SK-N-SH (cell line): Measurements from ENCODE around the gene ADAMTSL1. TPM values are rescaled to one million over a fixed set of nuclear protein-coding genes. Genes with fewer than 3 reads are reported as not detected.

Source experiments
- CTCF ChIA-PET: fragments of 300-600, 350-600 bp; formaldehyde crosslinking; extraction: SDS; loops from one replicate; lab custom pipeline; 2021; lab: Yijun Ruan, JAX
- POLR2A ChIA-PET: fragments of 350-600 bp; sonication (Branson Sonifier 250); formaldehyde crosslinking; extraction: SDS; loops from one replicate; lab custom pipeline; 2020; ENCODE audit warnings: antibody characterized with exemption, inconsistent platforms; lab: Yijun Ruan, JAX
- DNase-seq: peaks from one replicate; pipeline ENCODE4 v3.0.0; 2012
- H2AFZ ChIP-seq: fragments of 200-600 bp; sonication (generic); 2 replicates; pipeline ENCODE4 v1.8.1; 2016; ENCODE audit warnings: antibody characterized with exemption, mild to moderate bottlenecking, low read depth
- H3F3A ChIP-seq: fragments of 200-600 bp; sonication (generic); replicated peaks from 2 replicates; pipeline ENCODE3; 2016; ENCODE audit warnings: antibody characterized with exemption, mild to moderate bottlenecking; ENCODE audit not compliant: insufficient read depth
- H3K27ac ChIP-seq, 2 experiments: fragments of 200-500 bp in 1 of 2; fragments of 200-600 bp in 1 of 2; sonication (Bioruptor generic) in 1 of 2; sonication (generic), shearing (Covaris generic) in 1 of 2; 2 replicates each; pipeline versions ENCODE4 v1.5.1 to v1.6.1; 2014 to 2016; ENCODE audit warnings: low read depth in 2 of 2, inconsistent platforms in 1 of 2, low read length in 1 of 2, mild to moderate bottlenecking in 1 of 2, mixed read lengths in 1 of 2
- H3K27me3 ChIP-seq: fragments of 200-600 bp; sonication (generic), shearing (Covaris generic); 2 replicates; pipeline ENCODE4 v1.6.1; 2016; ENCODE audit warnings: mixed run types; ENCODE audit not compliant: insufficient read depth
- H3K36me3 ChIP-seq, 2 experiments: fragments of 200-500 bp in 1 of 2; fragments of 200-600 bp in 1 of 2; sonication (Bioruptor generic) in 1 of 2; sonication (generic) in 1 of 2; replicated peaks in 1 of 2; 2 replicates each; pipeline versions ENCODE3 to v1.5.1; 2014 to 2016; ENCODE audit warnings: low read length in 1 of 2, mild to moderate bottlenecking in 1 of 2; ENCODE audit not compliant: insufficient read depth in 2 of 2, control insufficient read depth in 1 of 2
- H3K4me1 ChIP-seq, 2 experiments: fragments of 200-500 bp in 1 of 2; fragments of 200-600 bp in 1 of 2; sonication (Bioruptor generic) in 1 of 2; sonication (generic), shearing (Covaris generic) in 1 of 2; 2 replicates each; pipeline versions ENCODE4 v1.5.1 to v1.6.1; 2014 to 2016; ENCODE audit warnings: low read depth in 1 of 2, low read length in 1 of 2, mixed run types in 1 of 2; ENCODE audit not compliant: insufficient read depth in 2 of 2, control insufficient read depth in 1 of 2
- H3K4me2 ChIP-seq: fragments of 200-600 bp; sonication (generic), shearing (Covaris generic); 2 replicates; pipeline ENCODE4 v1.6.1; 2017; ENCODE audit warnings: mixed run types
- H3K4me3 ChIP-seq, 2 experiments: fragments of 200-500 bp in 1 of 2; fragments of 200-600 bp in 1 of 2; sonication (Bioruptor generic) in 1 of 2; sonication (generic), shearing (Covaris generic) in 1 of 2; 2 replicates each; pipeline versions ENCODE4 v1.5.1 to v1.8.1; 2014 to 2016; ENCODE audit warnings: low read depth in 2 of 2, inconsistent platforms in 1 of 2, low read length in 1 of 2, mild to moderate bottlenecking in 1 of 2, mixed read lengths in 1 of 2, moderate library complexity in 1 of 2
- H3K79me2 ChIP-seq: fragments of 200-600 bp; sonication (generic); 2 replicates; pipeline ENCODE4 v1.8.1; 2017; ENCODE audit warnings: mild to moderate bottlenecking; ENCODE audit not compliant: insufficient read depth
- H3K9ac ChIP-seq: fragments of 200-600 bp; sonication (generic); 2 replicates; pipeline ENCODE4 v1.6.1; 2017; ENCODE audit warnings: mixed run types
- H3K9me2 ChIP-seq: fragments of 200-600 bp; sonication (generic); 2 replicates; pipeline ENCODE4 v1.6.1; 2017; ENCODE audit warnings: mixed run types
- H3K9me3 ChIP-seq: fragments of 200-600 bp; sonication (generic); 2 replicates; pipeline ENCODE4 v1.6.1; 2017; ENCODE audit warnings: mixed run types, mild to moderate bottlenecking, moderate library complexity
- H4K20me1 ChIP-seq: fragments of 200-600 bp; sonication (generic); 2 replicates; pipeline ENCODE4 v1.6.1; 2017; ENCODE audit warnings: mild to moderate bottlenecking, mixed run types; ENCODE audit not compliant: insufficient read depth
- CHD2 ChIP-seq: fragments of 150-350 bp; IDR thresholded peaks from 2 replicates; pipeline ENCODE4 v1.6.1; 2018; ENCODE audit warnings: low read length; ENCODE audit not compliant: partially characterized antibody
- ELF1 ChIP-seq: IDR thresholded peaks from 2 replicates; pipeline ENCODE4 v1.4.0; 2012
- FOXJ3 ChIP-seq: sonication (generic); formaldehyde crosslinking; IDR thresholded peaks from 2 replicates; pipeline ENCODE4 v1.5.1; 2020; ENCODE audit warnings: mild to moderate bottlenecking, missing genetic modification reagents
- FOXM1 ChIP-seq: IDR thresholded peaks from 2 replicates; pipeline ENCODE4 v1.4.0; 2012; ENCODE audit warnings: low read depth, mild to moderate bottlenecking
- IRF3 ChIP-seq: fragments of 150-350 bp; IDR thresholded peaks from 2 replicates; pipeline ENCODE4 v1.6.1; 2016; ENCODE audit warnings: mild to moderate bottlenecking, low read depth, low read length
- JUND ChIP-seq: IDR thresholded peaks from 2 replicates; pipeline ENCODE4 v1.4.0; 2012
- MAX ChIP-seq: IDR thresholded peaks from 2 replicates; pipeline ENCODE4 v1.4.0; 2012; ENCODE audit warnings: low read depth
- NFIC ChIP-seq: IDR thresholded peaks from 2 replicates; pipeline ENCODE4 v1.4.0; 2012; ENCODE audit warnings: borderline replicate concordance
- NRF1 ChIP-seq: IDR thresholded peaks from 2 replicates; pipeline ENCODE4 v1.6.1; 2012; ENCODE audit warnings: low read depth, mild to moderate bottlenecking, low read length
- RAD21 ChIP-seq: IDR thresholded peaks from 2 replicates; pipeline ENCODE4 v1.6.1; 2012; ENCODE audit warnings: mild to moderate bottlenecking, low read length
- REST ChIP-seq: IDR thresholded peaks from 2 replicates; pipeline ENCODE4 v1.6.1; 2012; ENCODE audit warnings: mild to moderate bottlenecking, low read depth, low read length, moderate library complexity
- RXRA ChIP-seq: IDR thresholded peaks from 2 replicates; pipeline ENCODE4 v1.4.0; 2012; ENCODE audit warnings: low read depth, mild to moderate bottlenecking, borderline replicate concordance
- SIN3A ChIP-seq: IDR thresholded peaks from 2 replicates; pipeline ENCODE4 v1.6.1; 2012; ENCODE audit warnings: low read depth, mild to moderate bottlenecking, low read length, moderate library complexity, borderline replicate concordance
- SMC3 ChIP-seq: IDR thresholded peaks from 2 replicates; pipeline ENCODE4 v1.6.1; 2012; ENCODE audit warnings: low read depth, low read length, improper control_type of control experiment
- TCF12 ChIP-seq: IDR thresholded peaks from 2 replicates; pipeline ENCODE4 v1.4.0; 2012
- TEAD4 ChIP-seq: IDR thresholded peaks from 2 replicates; pipeline ENCODE4 v1.4.0; 2012; ENCODE audit warnings: mild to moderate bottlenecking, borderline replicate concordance; ENCODE audit not compliant: insufficient read depth
- YY1 ChIP-seq: IDR thresholded peaks from 2 replicates; pipeline ENCODE4 v1.4.0; 2012; ENCODE audit warnings: low read depth, mild to moderate bottlenecking
- ZBTB33 ChIP-seq: IDR thresholded peaks from 2 replicates; pipeline ENCODE4 v1.4.0; 2012; ENCODE audit warnings: low read depth, borderline replicate concordance
- WGBS: methylation state at CpG from one replicate; pipeline ENCODE4 v1.1.6; 2017; ENCODE audit warnings: low lambda C conversion rate; 5-methylcytosine and 5-hydroxymethylcytosine counted together
- polyA plus RNA-seq, 3 experiments: library from polyadenylated mRNA; depleted of rRNA; stranded (reverse); fragments of >200 nt; gene quantifications; 2 replicates each; pipeline ENCODE4 v1.2.3, GENCODE V29; 2012

The ADAMTSL1 gene
- polyA plus RNA-seq, 1 of the 3 experiments (the other 2 are of a cell fraction) = 114 TPM

GRCh38 chr9:18496256-18497000, 22.5 kb downstream of the ADAMTSL1 start:
- Histone ChIP-seq H3K27me3 (no peaks in the 10 kb centered on the region), H3K27ac (peak overlapping the region in 1 of 2 experiments; percentile 33; a peak in 1 of 4 replicates), H3K79me2 (peaks cover 95% of the 10 kb centered on the region), H3K9me3 (no peaks in the 10 kb centered on the region), H3K36me3 (peaks cover 0 to 34% of the 10 kb centered on the region in 2 experiments), H3F3A (peaks cover 39% of the 10 kb centered on the region), H3K4me3 (no peak overlapping the region), H4K20me1 (no peaks in the 10 kb centered on the region), H3K4me2 (no peak overlapping the region), H3K9me2 (no peaks in the 10 kb centered on the region)
- DNase-seq = no peak
- WGBS = 77% methylated on average over 5 of the region's 5 CpGs
- CTCF ChIA-PET = interaction anchor here (0.9 to 1.5 kb wide), 2 partner anchors 54 to 296 kb away, joined by 3 read pairs; no protein-coding TSS in a partner anchor
- POLR2A ChIA-PET = no interaction called here
- no peak for TF ChIP-seq JUND
- TF ChIP-seq SIN3A = no peak
- TF ChIP-seq FOXM1 = no peak
- no peak for TF ChIP-seq MAX
- TF ChIP-seq NRF1 = no peak
- no peak for TF ChIP-seq ELF1
- TF ChIP-seq NFIC = no peak
- no peak for TF ChIP-seq FOXJ3
- no peak for TF ChIP-seq RXRA
- no peak for TF ChIP-seq ZBTB33
- TF ChIP-seq CHD2 = no peak
- TF ChIP-seq TCF12 = no peak
- TF ChIP-seq SMC3 = no peak
- no peak for TF ChIP-seq RAD21
- TF ChIP-seq TEAD4 = no peak
- TF ChIP-seq IRF3 = no peak
- TF ChIP-seq REST = no peak
- no peak for TF ChIP-seq YY1
- TF ChIP-seq, all 33 proteins: peak for 0
- no peak overlapping the region; the same call in 1 of the 2 replicates for H3K9ac ChIP-seq
- H3K4me1 ChIP-seq = peaks cover 18 to 41% of the 10 kb centered on the region in 2 experiments; a peak in 3 of 4 replicates
- no peak overlapping the region for H2AFZ ChIP-seq
